ENCODE data around the gene GPR137.
A peak's percentile ranks its signal among the peaks of the same experiment; 100 is the strongest.
"Not testable (repeated sequence)": the region's sequence is repeated elsewhere in the genome, so short reads cannot be mapped to it uniquely, and the experiment has no call there.

GPR137 gene

DNA sequence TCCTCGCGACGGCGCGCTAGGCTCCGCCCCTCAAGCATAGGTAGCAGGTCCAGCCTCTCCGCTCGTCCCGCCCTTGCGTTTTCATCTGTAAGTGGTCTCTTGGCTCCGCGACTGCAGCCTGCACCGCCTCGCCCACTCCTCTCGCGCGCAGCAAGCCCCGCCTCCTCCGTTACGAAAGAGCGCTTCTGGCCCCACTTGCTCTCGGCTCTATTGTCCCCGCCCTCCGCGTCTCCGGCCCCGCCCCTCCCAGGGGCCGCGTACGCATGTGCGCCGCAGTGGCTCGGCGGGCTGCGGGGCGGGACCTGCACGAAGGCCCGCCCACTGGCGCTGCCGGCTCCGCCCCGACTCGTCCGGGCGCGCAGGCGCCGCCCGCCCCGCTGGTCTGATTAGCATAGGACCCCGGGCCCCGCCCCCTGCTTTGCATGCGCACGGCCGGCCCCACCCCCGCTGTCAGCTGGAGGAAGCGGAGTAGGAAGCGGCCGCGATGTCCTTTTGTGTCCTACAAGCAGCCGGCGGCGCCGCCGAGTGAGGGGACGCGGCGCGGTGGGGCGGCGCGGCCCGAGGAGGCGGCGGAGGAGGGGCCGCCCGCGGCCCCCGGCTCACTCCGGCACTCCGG is 19.5 kb downstream of the GPR137 start, which contains the start of gene ESRRA:
TSS of gene ESRRA (plus strand) at position 450 of the 616 bp plus-strand sequence. CDS start 1,656 bp downstream, outside the sequence.
- DNase-seq, result peak; percentile 98

DNA sequence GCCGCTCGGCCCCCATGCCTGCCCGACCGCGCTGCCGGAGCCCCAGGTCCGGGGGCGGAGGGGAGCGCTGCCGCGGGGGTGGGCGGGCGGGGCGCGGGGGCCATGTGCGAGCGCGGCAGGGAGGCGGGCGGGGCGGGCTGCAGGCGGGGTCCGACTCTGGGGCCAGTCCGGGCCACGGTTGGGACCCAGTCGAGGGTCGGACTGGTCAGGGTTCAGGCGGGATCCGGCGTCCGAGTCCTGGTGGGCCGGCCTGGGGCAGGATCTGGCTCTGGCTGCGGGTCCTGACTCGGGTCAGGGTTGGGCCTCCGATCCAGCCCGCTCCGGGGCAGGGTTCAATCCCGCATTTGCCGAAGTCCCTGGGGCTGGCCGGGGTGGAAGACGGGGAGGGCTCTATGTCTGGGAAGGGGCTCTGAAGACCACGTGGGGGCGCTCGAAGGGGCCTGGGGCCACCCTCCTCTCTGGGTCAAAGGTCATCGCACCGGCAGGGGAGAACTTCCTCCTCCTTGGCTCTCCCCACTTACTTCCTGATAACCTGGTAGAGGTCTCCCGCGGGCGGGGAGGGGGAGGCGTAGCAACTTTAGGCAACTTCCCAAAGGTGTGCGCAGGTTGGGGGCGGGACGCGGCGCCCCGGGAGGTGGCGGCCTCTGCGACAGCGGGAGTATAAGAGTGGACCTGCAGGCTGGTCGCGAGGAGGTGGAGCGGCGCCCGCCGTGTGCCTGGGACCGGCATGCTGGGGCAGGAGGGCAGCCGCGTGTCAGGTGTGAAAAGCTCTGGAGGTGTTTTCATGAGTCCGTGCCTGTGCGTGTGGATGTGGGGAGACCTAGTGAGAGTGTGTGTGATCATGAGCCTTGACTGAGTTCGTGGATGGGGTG is 20.3 kb downstream of the GPR137 start:
- no peak for DNase-seq

GRCh38 chr11:64306563-64306875 is 20.9 kb downstream of the GPR137 start:
- no peak for DNase-seq

DNA sequence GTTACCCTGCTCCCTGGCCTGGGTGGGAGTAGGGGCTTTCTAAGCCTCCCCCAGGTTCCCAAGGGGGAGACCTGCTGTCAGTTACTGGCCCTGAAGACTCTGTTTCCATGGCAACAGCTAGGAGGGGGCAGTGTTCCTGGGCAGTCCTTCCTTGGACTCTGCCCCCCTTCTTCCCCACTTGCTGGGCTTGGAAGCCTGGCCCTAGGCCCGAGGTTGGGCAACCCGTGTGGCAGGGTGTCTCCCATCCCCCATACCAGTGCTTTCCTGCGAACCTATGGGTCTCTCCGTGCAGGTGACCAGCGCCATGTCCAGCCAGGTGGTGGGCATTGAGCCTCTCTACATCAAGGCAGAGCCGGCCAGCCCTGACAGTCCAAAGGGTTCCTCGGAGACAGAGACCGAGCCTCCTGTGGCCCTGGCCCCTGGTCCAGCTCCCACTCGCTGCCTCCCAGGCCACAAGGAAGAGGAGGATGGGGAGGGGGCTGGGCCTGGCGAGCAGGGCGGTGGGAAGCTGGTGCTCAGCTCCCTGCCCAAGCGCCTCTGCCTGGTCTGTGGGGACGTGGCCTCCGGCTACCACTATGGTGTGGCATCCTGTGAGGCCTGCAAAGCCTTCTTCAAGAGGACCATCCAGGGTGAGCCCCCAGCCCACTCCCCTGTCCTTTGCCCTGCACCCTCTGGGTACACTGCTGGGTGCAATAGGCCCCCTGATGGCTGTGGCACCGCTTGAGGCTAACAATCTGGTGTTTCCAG is 21.4 kb downstream of the GPR137 start:
- no peak for DNase-seq

DNA sequence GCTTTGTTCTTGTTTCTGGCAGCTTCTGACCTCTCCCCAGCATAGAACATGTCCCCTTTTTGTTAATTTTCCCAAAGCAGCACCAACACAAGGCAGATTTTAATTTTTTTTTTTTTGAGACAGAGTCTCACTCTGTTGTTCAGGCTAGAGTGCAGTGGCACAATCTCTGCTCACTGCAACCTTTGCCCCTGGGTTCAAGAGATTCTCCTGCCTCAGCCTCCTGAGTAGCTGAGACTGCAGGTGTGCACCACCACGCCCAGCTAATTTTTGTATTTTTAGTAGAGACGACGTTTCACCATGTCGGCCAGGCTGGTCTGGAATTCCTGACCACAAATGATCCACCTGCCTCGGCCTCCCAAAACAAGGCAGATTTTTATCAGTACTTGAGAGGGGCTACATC is 22.1 kb downstream of the GPR137 start:
- DNase-seq, result not testable (repeated sequence)

GRCh38 chr11:64312947-64313346 is 27.3 kb downstream of the GPR137 start:
- no peak for DNase-seq

GRCh38 chr11:64313491-64314145 is 28.0 kb downstream of the GPR137 start:
- no peak for DNase-seq

- DNase-seq, result no peak
Observed at GRCh38 chr11:64314146-64314804, 28.6 kb downstream of the GPR137 start.

DNA sequence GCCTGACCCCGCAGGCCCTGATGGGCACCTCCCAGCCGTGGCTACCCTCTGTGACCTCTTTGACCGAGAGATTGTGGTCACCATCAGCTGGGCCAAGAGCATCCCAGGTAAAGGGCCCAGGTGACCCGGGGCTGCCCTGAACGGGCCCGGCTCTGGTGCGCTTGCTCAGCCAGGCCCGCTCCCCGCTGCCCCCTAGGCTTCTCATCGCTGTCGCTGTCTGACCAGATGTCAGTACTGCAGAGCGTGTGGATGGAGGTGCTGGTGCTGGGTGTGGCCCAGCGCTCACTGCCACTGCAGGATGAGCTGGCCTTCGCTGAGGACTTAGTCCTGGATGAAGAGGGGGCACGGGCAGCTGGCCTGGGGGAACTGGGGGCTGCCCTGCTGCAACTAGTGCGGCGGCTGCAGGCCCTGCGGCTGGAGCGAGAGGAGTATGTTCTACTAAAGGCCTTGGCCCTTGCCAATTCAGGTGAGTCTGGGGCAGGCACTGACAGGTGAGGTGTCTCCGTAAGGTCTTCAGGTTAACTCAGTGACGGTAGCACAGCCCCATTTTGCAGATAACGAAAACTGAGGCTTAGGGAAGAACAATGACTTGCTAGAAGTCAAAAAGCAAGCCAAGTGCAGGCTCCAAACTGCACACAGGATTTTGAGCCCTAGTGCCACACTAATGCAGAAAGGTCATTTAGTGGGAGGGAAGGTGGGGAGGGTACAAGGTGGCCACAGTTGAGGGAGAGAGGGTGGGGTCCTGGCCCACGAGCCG is 29.3 kb downstream of the GPR137 start:
- no peak for DNase-seq

DNA sequence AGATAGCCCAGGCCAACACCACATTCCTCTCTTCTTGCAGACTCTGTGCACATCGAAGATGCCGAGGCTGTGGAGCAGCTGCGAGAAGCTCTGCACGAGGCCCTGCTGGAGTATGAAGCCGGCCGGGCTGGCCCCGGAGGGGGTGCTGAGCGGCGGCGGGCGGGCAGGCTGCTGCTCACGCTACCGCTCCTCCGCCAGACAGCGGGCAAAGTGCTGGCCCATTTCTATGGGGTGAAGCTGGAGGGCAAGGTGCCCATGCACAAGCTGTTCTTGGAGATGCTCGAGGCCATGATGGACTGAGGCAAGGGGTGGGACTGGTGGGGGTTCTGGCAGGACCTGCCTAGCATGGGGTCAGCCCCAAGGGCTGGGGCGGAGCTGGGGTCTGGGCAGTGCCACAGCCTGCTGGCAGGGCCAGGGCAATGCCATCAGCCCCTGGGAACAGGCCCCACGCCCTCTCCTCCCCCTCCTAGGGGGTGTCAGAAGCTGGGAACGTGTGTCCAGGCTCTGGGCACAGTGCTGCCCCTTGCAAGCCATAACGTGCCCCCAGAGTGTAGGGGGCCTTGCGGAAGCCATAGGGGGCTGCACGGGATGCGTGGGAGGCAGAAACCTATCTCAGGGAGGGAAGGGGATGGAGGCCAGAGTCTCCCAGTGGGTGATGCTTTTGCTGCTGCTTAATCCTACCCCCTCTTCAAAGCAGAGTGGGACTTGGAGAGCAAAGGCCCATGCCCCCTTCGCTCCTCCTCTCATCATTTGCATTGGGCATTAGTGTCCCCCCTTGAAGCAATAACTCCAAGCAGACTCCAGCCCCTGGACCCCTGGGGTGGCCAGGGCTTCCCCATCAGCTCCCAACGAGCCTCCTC is 30.2 kb downstream of the GPR137 start:
- not testable (repeated sequence) for DNase-seq

- DNase-seq, result no peak
Observed at GRCh38 chr11:64316672-64317324, 31.1 kb downstream of the GPR137 start.

- peak; percentile 97 for DNase-seq
Observed at GRCh38 chr11:64317325-64317960, 31.8 kb downstream of the GPR137 start, which contains the start of gene TRMT112. TSS of gene TRMT112 (minus strand) at chr11:64317559. CDS start at chr11:64317526, 33 bp downstream.

- DNase-seq, result peak; percentile 96
Observed at GRCh38 chr11:64317961-64318765, 32.5 kb downstream of the GPR137 start, which contains the start of gene PRDX5. TSS of gene PRDX5 (plus strand) at chr11:64318121. CDS start at chr11:64318216, 95 bp downstream.

- no peak for DNase-seq
Observed at GRCh38 chr11:64318766-64319761, 33.4 kb downstream of the GPR137 start.

DNA sequence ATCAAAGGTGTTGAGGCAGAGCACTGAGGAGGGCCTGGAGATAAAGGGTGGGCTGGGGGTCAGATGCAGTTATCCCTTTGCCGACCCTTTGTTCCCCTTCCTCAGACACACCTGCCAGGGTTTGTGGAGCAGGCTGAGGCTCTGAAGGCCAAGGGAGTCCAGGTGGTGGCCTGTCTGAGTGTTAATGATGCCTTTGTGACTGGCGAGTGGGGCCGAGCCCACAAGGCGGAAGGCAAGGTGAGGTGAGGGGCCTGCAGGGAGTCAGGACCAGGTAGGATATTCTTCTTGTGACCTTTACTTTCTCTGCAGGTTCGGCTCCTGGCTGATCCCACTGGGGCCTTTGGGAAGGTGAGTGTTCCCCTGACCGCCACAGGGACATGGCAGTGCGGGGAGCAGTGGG is 34.9 kb downstream of the GPR137 start:
- no peak for DNase-seq

DNA sequence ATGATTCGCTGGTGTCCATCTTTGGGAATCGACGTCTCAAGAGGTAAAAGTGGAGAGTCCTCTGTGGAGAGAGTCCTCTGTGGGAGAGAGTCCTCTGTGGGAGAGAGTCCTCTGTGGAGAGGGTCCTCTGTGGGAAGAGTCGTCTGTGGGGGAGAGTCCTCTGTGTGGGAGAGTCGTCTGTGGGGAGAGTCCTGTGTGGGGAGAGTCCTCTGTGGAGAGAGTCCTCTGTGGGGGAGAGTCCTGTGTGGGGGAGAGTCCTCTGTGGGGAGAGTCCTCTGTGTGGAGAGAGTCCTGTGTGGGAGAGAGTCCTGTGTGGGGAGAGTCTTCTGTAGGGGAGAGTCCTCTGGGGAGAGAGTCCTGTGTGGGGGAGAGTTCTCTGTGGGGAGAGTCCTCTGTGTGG is 35.4 kb downstream of the GPR137 start:
- DNase-seq, result no peak

GRCh38 chr11:64321533-64321932 is 35.9 kb downstream of the GPR137 start:
- DNase-seq, result no peak

Measured in NCI-H446 treated with DMSO at 0.1 percent for 48 hours (cell line).